Hepatocyte (in vitro differentiated cells): Measurements from ENCODE around the gene PSMD7.

Source experiments
- EZH2 ChIP-seq: fragments of 200-600 bp; sonication (generic); IDR thresholded peaks from 2 replicates; pipeline ENCODE4 v1.6.1; 2016; ENCODE audit warnings: antibody characterized with exemption, mild to moderate bottlenecking, borderline replicate concordance
- TF ChIP-seq, protein P1 (sequence below): fragments of 200-600 bp; sonication (generic); IDR thresholded peaks from 2 replicates; pipeline ENCODE4 v1.5.1; 2016; ENCODE audit warnings: antibody characterized with exemption, mild to moderate bottlenecking; ENCODE audit not compliant: poor library complexity

GRCh38 chr16:74322301-74322710 lies 25.7 kb downstream of the PSMD7 start:
- TF ChIP-seq, protein P1, sequence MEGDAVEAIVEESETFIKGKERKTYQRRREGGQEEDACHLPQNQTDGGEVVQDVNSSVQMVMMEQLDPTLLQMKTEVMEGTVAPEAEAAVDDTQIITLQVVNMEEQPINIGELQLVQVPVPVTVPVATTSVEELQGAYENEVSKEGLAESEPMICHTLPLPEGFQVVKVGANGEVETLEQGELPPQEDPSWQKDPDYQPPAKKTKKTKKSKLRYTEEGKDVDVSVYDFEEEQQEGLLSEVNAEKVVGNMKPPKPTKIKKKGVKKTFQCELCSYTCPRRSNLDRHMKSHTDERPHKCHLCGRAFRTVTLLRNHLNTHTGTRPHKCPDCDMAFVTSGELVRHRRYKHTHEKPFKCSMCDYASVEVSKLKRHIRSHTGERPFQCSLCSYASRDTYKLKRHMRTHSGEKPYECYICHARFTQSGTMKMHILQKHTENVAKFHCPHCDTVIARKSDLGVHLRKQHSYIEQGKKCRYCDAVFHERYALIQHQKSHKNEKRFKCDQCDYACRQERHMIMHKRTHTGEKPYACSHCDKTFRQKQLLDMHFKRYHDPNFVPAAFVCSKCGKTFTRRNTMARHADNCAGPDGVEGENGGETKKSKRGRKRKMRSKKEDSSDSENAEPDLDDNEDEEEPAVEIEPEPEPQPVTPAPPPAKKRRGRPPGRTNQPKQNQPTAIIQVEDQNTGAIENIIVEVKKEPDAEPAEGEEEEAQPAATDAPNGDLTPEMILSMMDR = no peak
- TF ChIP-seq EZH2 = no peak
